Breast epithelium (tissue), 3 donors: ENCODE data around the gene ULK1.
"Not testable (repeated sequence)": the region's sequence is repeated elsewhere in the genome, so short reads cannot be mapped to it uniquely, and the experiment has no call there.

Experiments used
- CTCF ChIP-seq, 3 donors: fragments of 450-650 bp; IDR thresholded peaks; one replicate each; pipeline ENCODE4 v1.5.1; 2016 to 2017; ENCODE audit warnings: antibody characterized with exemption in 3 of 3, mild to moderate bottlenecking in 3 of 3, moderate library complexity in 3 of 3
- POLR2A ChIP-seq: fragments of 450-650 bp; IDR thresholded peaks from one replicate; pipeline ENCODE4 v1.6.1; 2016; ENCODE audit warnings: antibody characterized with exemption, mild to moderate bottlenecking, moderate library complexity
- POLR2AphosphoS5 ChIP-seq, 3 donors: sonication (generic); formaldehyde crosslinking; IDR thresholded peaks; one replicate each; pipeline ENCODE4 v1.6.1; 2017; ENCODE audit warnings: antibody characterized with exemption in 3 of 3

- TF ChIP-seq CTCF (IDR thresholded peaks at IDR 0.05); POLR2A; POLR2AphosphoS5 (IDR thresholded peaks at IDR 0.05): not testable (repeated sequence)
These were observed 60.0 kb downstream of the ULK1 start for GRCh38 chr12:131954460-131954859.
